Inflammatory macrophage treated with lipopolysaccharide for 1 hour (primary cell): ENCODE data around the gene RASGRF1.
"Not testable (repeated sequence)": the region's sequence is repeated elsewhere in the genome, so short reads cannot be mapped to it uniquely, and the experiment has no call there.

Experiments used
- DNase-seq, 2 donors: peaks; one replicate each; pipeline ENCODE4 v3.0.0-alpha.2; 2020 to 2022

RASGRF1 gene

GRCh38 chr15:79003896-79004295, 86.7 kb downstream of the RASGRF1 start:
- DNase-seq, result no peak

GRCh38 chr15:79003301-79003700, 87.3 kb downstream of the RASGRF1 start:
- DNase-seq, result peak; percentile 64 to 93

GRCh38 chr15:79002581-79002980, 88.0 kb downstream of the RASGRF1 start:
- DNase-seq, result peak; percentile 55 to 77

- no peak for DNase-seq
Measured at GRCh38 chr15:78999636-79000035, 90.9 kb downstream of the RASGRF1 start.

GRCh38 chr15:78998526-78998925, 92.1 kb downstream of the RASGRF1 start:
- no peak for DNase-seq

- no peak for DNase-seq
Measured at GRCh38 chr15:78997981-78998499, 92.5 kb downstream of the RASGRF1 start.

- DNase-seq, result no peak
Measured at GRCh38 chr15:78996894-78997275, 93.7 kb downstream of the RASGRF1 start.

- no peak for DNase-seq
Measured at GRCh38 chr15:78995921-78996893, 94.4 kb downstream of the RASGRF1 start.

GRCh38 chr15:78995161-78995560, 95.4 kb downstream of the RASGRF1 start:
- not testable (repeated sequence) for DNase-seq

GRCh38 chr15:78993931-78994530, 96.5 kb downstream of the RASGRF1 start:
- DNase-seq, result no peak

- DNase-seq, result no peak
Measured at GRCh38 chr15:78993257-78993930, 97.2 kb downstream of the RASGRF1 start.

- no peak for DNase-seq
Measured at GRCh38 chr15:78992416-78993256, 97.9 kb downstream of the RASGRF1 start.

GRCh38 chr15:78991879-78992278, 98.7 kb downstream of the RASGRF1 start:
- no peak for DNase-seq

- DNase-seq, result no peak
Measured at GRCh38 chr15:78991476-78991875, 99.1 kb downstream of the RASGRF1 start.

GRCh38 chr15:78990278-78990677, 100.3 kb downstream of the RASGRF1 start:
- no peak for DNase-seq

GRCh38 chr15:78989701-78990240, 100.8 kb downstream of the RASGRF1 start:
- DNase-seq, result no peak

GRCh38 chr15:78988361-78988911, 102.1 kb downstream of the RASGRF1 start:
- DNase-seq, result peak; percentile 93 to 99

- DNase-seq, result peak; percentile 75 to 76
Measured at GRCh38 chr15:78987556-78988360, 102.8 kb downstream of the RASGRF1 start.

GRCh38 chr15:78985859-78986475, 104.6 kb downstream of the RASGRF1 start:
- DNase-seq, result no peak

- DNase-seq, result no peak
Measured at GRCh38 chr15:78984041-78984440, 106.5 kb downstream of the RASGRF1 start.
